A549 treated with DMSO at 1 μM for 4 hours (cell line): ENCODE results near the gene CCDC178. TPM values are rescaled to one million over a fixed set of nuclear protein-coding genes. Genes with fewer than 3 reads are reported as not detected.

Source experiments
- total RNA-seq: library from RNA; stranded (reverse); fragments of 200-300 nt; extraction: Qiagen RNA extraction; gene quantifications from 5 replicates; pipeline ENCODE4 v1.2.3, GENCODE V29; 2022; ENCODE audit warnings: low read depth

The CCDC178 gene
- total RNA-seq: not detected in 5 replicates

GRCh38 chr18:33440060-33441043 lies at the start of gene CCDC178:
Gene CCDC178, minus strand, starts transcription at chr18:33440721. Its CDS starts 28,633 bp downstream, at chr18:33412088.

Other genes with a start within 250 kb of the CCDC178 start
- not detected in 5 replicates for gene ASXL3, start 137.5 kb upstream of the CCDC178 start, total RNA-seq